ENCODE measurements around the gene NPDC1.

GRCh38 chr9:137007816-137008270 is 38.1 kb downstream of the NPDC1 start:
- TF ChIP-seq EZH2 (IDR thresholded peaks at IDR 0.05; ENCODE audit: borderline replicate concordance, insufficient read depth, low read depth, low read length, poor library complexity, severe bottlenecking) (no peak), CTCF (IDR thresholded peaks at IDR 0.05) (no peak)

Measured in B cell (primary cell).